SK-N-SH treated with all-trans-retinoic acid at 6 μM for 48 hours (cell line): ENCODE measurements around the gene NOSTRIN.

Source experiments
- ATAC-seq: fragments of 200-7000 bp; cut with Tn5 transposase; 3 replicates; pipeline ENCODE4 v1.9.1; 2020; ENCODE audit warnings: mild to moderate bottlenecking, moderate library complexity
- ARNTL ChIP-seq: fragments of 450-650 bp; formaldehyde crosslinking; IDR thresholded peaks from 2 replicates; pipeline ENCODE4 v1.5.0; 2020; ENCODE audit warnings: low read depth, mild to moderate bottlenecking, moderate library complexity, borderline replicate concordance
- BACH2 ChIP-seq: fragments of 250-450 bp; sonication (Bioruptor Pico); IDR thresholded peaks from 2 replicates; pipeline ENCODE4 v1.9.0; 2021; ENCODE audit warnings: mild to moderate bottlenecking, borderline replicate concordance
- CREB5 ChIP-seq: fragments of 250-450 bp; sonication (Bioruptor Pico); IDR thresholded peaks from 2 replicates; pipeline ENCODE4 v1.5.1; 2020; ENCODE audit warnings: low read depth, mild to moderate bottlenecking, moderate library complexity
- CSDC2 ChIP-seq: fragments of 250-450 bp; sonication (Bioruptor Pico); IDR thresholded peaks from 2 replicates; pipeline ENCODE4 v1.5.0; 2020; ENCODE audit warnings: mild to moderate bottlenecking, moderate library complexity
- CSRNP3 ChIP-seq: fragments of 250-450 bp; sonication (Bioruptor Pico); IDR thresholded peaks from 2 replicates; pipeline ENCODE4 v1.5.1; 2021; ENCODE audit warnings: mild to moderate bottlenecking, moderate library complexity
- ESRRG ChIP-seq: fragments of 250-450 bp; sonication (Bioruptor Pico); IDR thresholded peaks from 2 replicates; pipeline ENCODE4 v1.6.1; 2021; ENCODE audit warnings: mild to moderate bottlenecking
- GLIS3 ChIP-seq: fragments of 250-450 bp; sonication (Bioruptor Pico); IDR thresholded peaks from 2 replicates; pipeline ENCODE4 v1.5.0; 2020; ENCODE audit warnings: mild to moderate bottlenecking, moderate library complexity
- ISL1 ChIP-seq: fragments of 250-450 bp; sonication (Bioruptor Pico); IDR thresholded peaks from 2 replicates; pipeline ENCODE4 v2.1.2; 2022; ENCODE audit warnings: mild to moderate bottlenecking, moderate library complexity
- OSR1 ChIP-seq: fragments of 250-450 bp; sonication (Bioruptor Pico); IDR thresholded peaks from 2 replicates; pipeline ENCODE4 v1.8.0; 2022; ENCODE audit warnings: moderate library complexity, mild to moderate bottlenecking, inconsistent platforms
- PATZ1 ChIP-seq: fragments of 250-450 bp; sonication (Bioruptor Pico); IDR thresholded peaks from 2 replicates; pipeline ENCODE4 v1.8.0; 2020; ENCODE audit warnings: mild to moderate bottlenecking, moderate library complexity, borderline replicate concordance
- POU6F1 ChIP-seq: fragments of 250-450 bp; sonication (Bioruptor Pico); IDR thresholded peaks from 2 replicates; pipeline ENCODE4 v1.8.0; 2021; ENCODE audit warnings: low read depth, mild to moderate bottlenecking, moderate library complexity, borderline replicate concordance
- PPARA ChIP-seq: fragments of 250-450 bp; sonication (Bioruptor Pico); IDR thresholded peaks from 2 replicates; pipeline ENCODE4 v1.5.0; 2020; ENCODE audit warnings: mild to moderate bottlenecking, borderline replicate concordance
- RARB ChIP-seq: fragments of 250-450 bp; sonication (Bioruptor Pico); IDR thresholded peaks from 2 replicates; pipeline ENCODE4 v1.8.0; 2021; ENCODE audit warnings: mild to moderate bottlenecking, moderate library complexity
- SNAI2 ChIP-seq: fragments of 250-450 bp; sonication (Bioruptor Pico); IDR thresholded peaks from 2 replicates; pipeline ENCODE4 v1.5.0; 2020; ENCODE audit warnings: mild to moderate bottlenecking, moderate library complexity
- TCF4 ChIP-seq: fragments of 250-450 bp; sonication (Bioruptor Pico); IDR thresholded peaks from 2 replicates; pipeline ENCODE4 v1.8.0; 2021; ENCODE audit warnings: mild to moderate bottlenecking, moderate library complexity, borderline replicate concordance
- TSHZ2 ChIP-seq: fragments of 250-450 bp; sonication (Bioruptor Pico); IDR thresholded peaks from 2 replicates; pipeline ENCODE4 v1.5.0; 2020; ENCODE audit warnings: mild to moderate bottlenecking, moderate library complexity
- ZC3H10 ChIP-seq: fragments of 250-450 bp; sonication (Bioruptor Pico); IDR thresholded peaks from 2 replicates; pipeline ENCODE4 v1.5.1; 2021; ENCODE audit warnings: mild to moderate bottlenecking, moderate library complexity
- ZFP3 ChIP-seq: fragments of 250-450 bp; sonication (Bioruptor Pico); IDR thresholded peaks from 2 replicates; pipeline ENCODE4 v1.5.0; 2020; ENCODE audit warnings: mild to moderate bottlenecking, moderate library complexity
- ZFP30 ChIP-seq: fragments of 450-650 bp; formaldehyde crosslinking; IDR thresholded peaks from 2 replicates; pipeline ENCODE4 v1.5.0; 2022; ENCODE audit warnings: mild to moderate bottlenecking, moderate library complexity
- ZNF565 ChIP-seq: fragments of 450-650 bp; formaldehyde crosslinking; conservative IDR thresholded peaks from 2 replicates; pipeline ENCODE4 v1.5.0; 2020; ENCODE audit warnings: low read depth, mild to moderate bottlenecking, moderate library complexity
- ZNF8 ChIP-seq: fragments of 450-650 bp; formaldehyde crosslinking; IDR thresholded peaks from 2 replicates; pipeline ENCODE4 v1.5.0; 2020; ENCODE audit warnings: mild to moderate bottlenecking, moderate library complexity

The NOSTRIN gene

GRCh38 chr2:168793596-168793995 is 8.8 kb upstream of the NOSTRIN start:
- no peak for ATAC-seq
- no peak for TF ChIP-seq ZFP3 (CRISPR knock-in tag)
- TF ChIP-seq ZNF565: no peak
- TF ChIP-seq CREB5: no peak
- no peak for TF ChIP-seq CSRNP3 (CRISPR knock-in tag)
- no peak for TF ChIP-seq TCF4
- TF ChIP-seq ISL1 (CRISPR knock-in tag): no peak
- TF ChIP-seq BACH2 (CRISPR knock-in tag): no peak
- no peak for TF ChIP-seq ZNF8

- no peak for ATAC-seq
- TF ChIP-seq ZFP3 (CRISPR knock-in tag) (no peak), SNAI2 (no peak), BACH2 (CRISPR knock-in tag) (no peak), OSR1 (CRISPR knock-in tag) (no peak), RARB (CRISPR knock-in tag) (no peak), ISL1 (CRISPR knock-in tag) (no peak), ZNF565 (no peak), CREB5 (no peak), ESRRG (CRISPR knock-in tag) (no peak), CSRNP3 (CRISPR knock-in tag) (no peak), CSDC2 (CRISPR knock-in tag) (no peak), TSHZ2 (CRISPR knock-in tag) (no peak), PATZ1 (CRISPR knock-in tag) (no peak), ARNTL (no peak), ZFP30 (CRISPR knock-in tag) (no peak), POU6F1 (no peak), GLIS3 (no peak), PPARA (no peak), ZC3H10 (CRISPR knock-in tag) (no peak)
Observed at GRCh38 chr2:168794968-168795367, 7.5 kb upstream of the NOSTRIN start.
